ENCODE data around the gene ABCB6.
A peak's percentile ranks its signal among the peaks of the same experiment; 100 is the strongest.

The ABCB6 gene

GRCh38 chr2:219178377-219179175 lies 40.2 kb downstream of the ABCB6 start:
- DNase-seq, result peak; percentile 57
- Histone ChIP-seq H3K4me1 (no peaks in the 10 kb centered on the region), H3K27me3 (no peaks in the 10 kb centered on the region), H3K4me3 (ENCODE audit: low read depth, low read length) (peak overlapping the region; percentile 66), H3K9me3 (no peaks in the 10 kb centered on the region), H3K36me3 (peaks cover 20% of the 10 kb centered on the region)
- no peak for TF ChIP-seq CTCF (IDR thresholded peaks at IDR 0.05; ENCODE audit: low read depth, low read length)

GRCh38 chr2:219177552-219178376 lies 41.0 kb downstream of the ABCB6 start, which contains the start of gene RETREG2:
TSS of gene RETREG2 (plus strand) at chr2:219178275. CDS start at chr2:219178353, 78 bp downstream.
- H3K27me3 ChIP-seq, result no peaks in the 10 kb centered on the region
- peak within 1 kb of the TSS; percentile 66 for H3K4me3 ChIP-seq (ENCODE audit: low read depth, low read length)
- peaks cover 23% of the 10 kb centered on the region for H3K36me3 ChIP-seq
- DNase-seq, result peak; percentile 90
- H3K9me3 ChIP-seq, result no peaks in the 10 kb centered on the region
- no peak; the same call in none of the 2 replicates for TF ChIP-seq CTCF (IDR thresholded peaks at IDR 0.05; ENCODE audit: low read depth, low read length)
- no peaks in the 10 kb centered on the region for H3K4me1 ChIP-seq

- Histone ChIP-seq H3K4me1 (no peaks in the 10 kb centered on the region), H3K27me3 (no peaks in the 10 kb centered on the region), H3K9me3 (no peaks in the 10 kb centered on the region), H3K36me3 (peaks cover 18% of the 10 kb centered on the region), H3K4me3 (ENCODE audit: low read depth, low read length) (peak within 1 kb of the TSS; percentile 61)
- DNase-seq, result peak; percentile 89
- TF ChIP-seq CTCF (IDR thresholded peaks at IDR 0.05; ENCODE audit: low read depth, low read length), result no peak
These were observed 41.8 kb downstream of the ABCB6 start, which contains the start of gene CNPPD1 for GRCh38 chr2:219176818-219177551. TSS of gene CNPPD1 (minus strand) at chr2:219176925. CDS start at chr2:219176828, 97 bp downstream.

- Histone ChIP-seq H3K27me3 (no peaks in the 10 kb centered on the region), H3K9me3 (no peaks in the 10 kb centered on the region), H3K36me3 (peaks cover 12% of the 10 kb centered on the region), H3K4me1 (no peaks in the 10 kb centered on the region), H3K4me3 (ENCODE audit: low read depth, low read length) (peak overlapping the region; percentile 61)
- no peak for TF ChIP-seq CTCF (IDR thresholded peaks at IDR 0.05; ENCODE audit: low read depth, low read length)
- DNase-seq, result peak; percentile 58
These were observed 42.6 kb downstream of the ABCB6 start for GRCh38 chr2:219175928-219176817.

- no peaks in the 10 kb centered on the region for H3K4me1 ChIP-seq
- no peak for TF ChIP-seq CTCF (IDR thresholded peaks at IDR 0.05; ENCODE audit: low read depth, low read length)
- DNase-seq, result no peak
- H3K27me3 ChIP-seq, result no peaks in the 10 kb centered on the region
- 0 out of 2 replicates have a peak overlapping the region, but pooled peaks have one; percentile 61 for H3K4me3 ChIP-seq (ENCODE audit: low read depth, low read length)
- peaks cover 12% of the 10 kb centered on the region for H3K36me3 ChIP-seq
- no peaks in the 10 kb centered on the region for H3K9me3 ChIP-seq
These were observed 43.3 kb downstream of the ABCB6 start for GRCh38 chr2:219175486-219175885.

All from BE2C (cell line).